AG04450 (cell line): Measurements from ENCODE around the gene MYH7B. TPM values are rescaled to one million over a fixed set of nuclear protein-coding genes. Genes with fewer than 3 reads are reported as not detected.

Experiments used
- CTCF ChIA-PET: fragments of 300-600, 350-600 bp; formaldehyde crosslinking; extraction: SDS; loops from one replicate; lab custom pipeline; 2022; ENCODE audit warnings: antibody characterized with exemption, inconsistent platforms; lab: Charles Lee
- POLR2A ChIA-PET: fragments of 350-600 bp; formaldehyde crosslinking; extraction: SDS; loops from one replicate; lab custom pipeline; 2021; ENCODE audit warnings: antibody characterized with exemption, inconsistent platforms; lab: Yijun Ruan, JAX
- DNase-seq: peaks from one replicate; pipeline ENCODE4 v3.0.0-alpha.2; 2011; ENCODE audit warnings: low read depth, low spot score
- H3K27ac ChIP-seq: one replicate; pipeline ENCODE4 v1.5.1; 2012; ENCODE audit warnings: low read depth, low read length, control low read depth
- H3K27me3 ChIP-seq: one replicate; pipeline ENCODE4 v1.6.0; 2012; ENCODE audit warnings: low read length; ENCODE audit not compliant: control insufficient read depth, insufficient read depth
- H3K4me3 ChIP-seq: 2 replicates; pipeline ENCODE4 v1.5.1; 2011; ENCODE audit warnings: mild to moderate bottlenecking, low read depth, low read length, control low read depth
- H3K9me3 ChIP-seq: 2 replicates; pipeline ENCODE4 v1.5.1; 2012; ENCODE audit warnings: low read length; ENCODE audit not compliant: control insufficient read depth, insufficient read depth
- CTCF ChIP-seq: IDR thresholded peaks from 2 replicates; pipeline ENCODE4 v1.5.1; 2011; ENCODE audit warnings: low read depth, low read length, control low read depth, inconsistent platforms
- polyA plus RNA-seq: library from polyadenylated mRNA; depleted of rRNA; stranded (reverse); fragments of >200 nt; gene quantifications from 2 replicates; pipeline ENCODE4 v1.2.3, GENCODE V29; 2011

Gene MYH7B
- polyA plus RNA-seq, 1 experiment: 0.02 TPM

- ChIA-PET POLR2A (no interaction called here), CTCF (no interaction called here)
- H3K27me3 ChIP-seq: no peaks in the 10 kb centered on the region
- no peak overlapping the region for H3K27ac ChIP-seq
- H3K4me3 ChIP-seq: no peak overlapping the region
- no peaks in the 10 kb centered on the region for H3K9me3 ChIP-seq
- no peak for TF ChIP-seq CTCF
- no peak for DNase-seq
Observed at GRCh38 chr20:34965051-34965450, 9.4 kb downstream of the MYH7B start.

GRCh38 chr20:34967421-34967820 lies 11.8 kb downstream of the MYH7B start:
- ChIA-PET POLR2A (no interaction called here), CTCF (no interaction called here)
- Histone ChIP-seq H3K27me3 (peaks cover 9% of the 10 kb centered on the region), H3K27ac (no peak overlapping the region), H3K4me3 (no peak overlapping the region), H3K9me3 (no peaks in the 10 kb centered on the region)
- no peak for DNase-seq
- TF ChIP-seq CTCF: no peak

GRCh38 chr20:34968042-34968775 lies 12.5 kb downstream of the MYH7B start:
- ChIA-PET CTCF (interaction anchor here (1.3 kb wide), 1 partner anchor 95 kb away, joined by 3 read pairs; no protein-coding TSS in a partner anchor), POLR2A (no interaction called here)
- Histone ChIP-seq H3K27ac (no peak overlapping the region), H3K4me3 (no peak overlapping the region), H3K27me3 (peaks cover 14% of the 10 kb centered on the region), H3K9me3 (no peaks in the 10 kb centered on the region)
- DNase-seq: no peak
- no peak for TF ChIP-seq CTCF

GRCh38 chr20:34970193-34970840 lies 14.6 kb downstream of the MYH7B start:
- no peak overlapping the region for H3K27ac ChIP-seq
- CTCF ChIA-PET: no interaction called here

More at GRCh38 chr20:34970193-34970840, 14.6 kb downstream of the MYH7B start:
- DNase-seq: no peak
- Histone ChIP-seq H3K27me3 (peaks cover 16% of the 10 kb centered on the region), H3K4me3 (no peak overlapping the region), H3K9me3 (no peaks in the 10 kb centered on the region)
- POLR2A ChIA-PET: no interaction called here
- TF ChIP-seq CTCF: no peak
